Measurements from ENCODE around the gene RASA3.

DNA sequence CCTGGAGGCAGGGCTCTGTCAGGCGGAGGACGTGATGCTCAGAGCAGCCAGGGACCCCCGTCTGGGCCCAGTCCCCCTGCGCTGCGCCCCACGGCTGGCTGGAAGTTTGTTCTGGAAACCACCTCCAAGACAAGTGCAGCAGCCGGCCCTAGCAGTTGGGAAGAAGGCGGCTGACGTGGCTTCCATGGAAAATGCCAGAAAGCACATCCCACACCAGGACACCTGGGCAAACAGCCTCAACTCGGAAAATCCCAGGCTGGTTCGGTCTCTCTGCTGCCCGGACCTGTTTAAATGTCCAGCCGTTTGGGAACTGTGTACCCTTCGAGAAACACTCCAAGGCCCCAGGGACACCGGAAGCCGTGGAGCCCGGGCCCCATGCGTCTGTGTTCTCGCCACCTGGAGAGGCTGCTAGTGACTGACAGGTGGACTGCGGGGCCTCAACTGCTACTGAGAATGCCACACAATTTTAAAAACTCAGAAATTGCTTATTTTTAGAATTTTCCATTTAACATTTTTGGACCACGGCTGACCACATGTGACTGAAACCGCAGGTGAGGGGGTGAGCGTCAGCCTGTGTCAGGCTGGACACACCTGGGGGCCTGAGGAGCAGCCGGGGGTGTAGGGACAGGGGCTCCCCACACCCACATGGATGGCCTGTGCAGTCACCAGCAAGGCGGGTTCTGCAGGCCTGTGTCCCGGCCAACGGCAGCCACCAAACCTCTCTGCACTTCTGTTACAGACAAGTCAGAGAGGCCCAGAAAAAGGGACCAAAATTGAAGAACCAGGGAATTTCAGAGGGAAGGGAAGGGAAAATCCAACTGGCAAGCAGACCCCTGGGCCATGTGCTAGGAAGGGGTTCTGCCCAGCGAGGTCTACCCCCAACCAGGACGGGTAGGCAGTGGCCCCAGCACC is 31.7 kb downstream of the RASA3 start:
- TF ChIP-seq, protein P1, sequence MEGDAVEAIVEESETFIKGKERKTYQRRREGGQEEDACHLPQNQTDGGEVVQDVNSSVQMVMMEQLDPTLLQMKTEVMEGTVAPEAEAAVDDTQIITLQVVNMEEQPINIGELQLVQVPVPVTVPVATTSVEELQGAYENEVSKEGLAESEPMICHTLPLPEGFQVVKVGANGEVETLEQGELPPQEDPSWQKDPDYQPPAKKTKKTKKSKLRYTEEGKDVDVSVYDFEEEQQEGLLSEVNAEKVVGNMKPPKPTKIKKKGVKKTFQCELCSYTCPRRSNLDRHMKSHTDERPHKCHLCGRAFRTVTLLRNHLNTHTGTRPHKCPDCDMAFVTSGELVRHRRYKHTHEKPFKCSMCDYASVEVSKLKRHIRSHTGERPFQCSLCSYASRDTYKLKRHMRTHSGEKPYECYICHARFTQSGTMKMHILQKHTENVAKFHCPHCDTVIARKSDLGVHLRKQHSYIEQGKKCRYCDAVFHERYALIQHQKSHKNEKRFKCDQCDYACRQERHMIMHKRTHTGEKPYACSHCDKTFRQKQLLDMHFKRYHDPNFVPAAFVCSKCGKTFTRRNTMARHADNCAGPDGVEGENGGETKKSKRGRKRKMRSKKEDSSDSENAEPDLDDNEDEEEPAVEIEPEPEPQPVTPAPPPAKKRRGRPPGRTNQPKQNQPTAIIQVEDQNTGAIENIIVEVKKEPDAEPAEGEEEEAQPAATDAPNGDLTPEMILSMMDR (IDR thresholded peaks at IDR 0.05) = no peak
- TF ChIP-seq POLR2A (IDR thresholded peaks at IDR 0.05; ENCODE audit: low read depth) = no peak
- TF ChIP-seq EP300 (IDR thresholded peaks at IDR 0.05) = no peak
- TF ChIP-seq POLR2AphosphoS5 (IDR thresholded peaks at IDR 0.05) = no peak

Data from esophagus muscularis mucosa (tissue), 4 donors.